DOHH2 (cell line): ENCODE results near the gene CALCR.

Source experiments
- EZH2phosphoT487 ChIP-seq: fragments of 200-600 bp; sonication (generic); IDR thresholded peaks from 2 replicates; pipeline ENCODE4 v1.6.1; 2017; ENCODE audit warnings: borderline replicate concordance, mild to moderate bottlenecking, antibody characterized with exemption, low read length, moderate library complexity, mixed read lengths
- TF ChIP-seq, protein P1 (sequence below): fragments of 200-600 bp; sonication (generic); IDR thresholded peaks from one replicate; pipeline ENCODE4 v1.5.1; 2014; ENCODE audit warnings: antibody characterized with exemption, mild to moderate bottlenecking, low read depth, low read length; ENCODE audit not compliant: poor library complexity, severe bottlenecking

- TF ChIP-seq, protein P1, sequence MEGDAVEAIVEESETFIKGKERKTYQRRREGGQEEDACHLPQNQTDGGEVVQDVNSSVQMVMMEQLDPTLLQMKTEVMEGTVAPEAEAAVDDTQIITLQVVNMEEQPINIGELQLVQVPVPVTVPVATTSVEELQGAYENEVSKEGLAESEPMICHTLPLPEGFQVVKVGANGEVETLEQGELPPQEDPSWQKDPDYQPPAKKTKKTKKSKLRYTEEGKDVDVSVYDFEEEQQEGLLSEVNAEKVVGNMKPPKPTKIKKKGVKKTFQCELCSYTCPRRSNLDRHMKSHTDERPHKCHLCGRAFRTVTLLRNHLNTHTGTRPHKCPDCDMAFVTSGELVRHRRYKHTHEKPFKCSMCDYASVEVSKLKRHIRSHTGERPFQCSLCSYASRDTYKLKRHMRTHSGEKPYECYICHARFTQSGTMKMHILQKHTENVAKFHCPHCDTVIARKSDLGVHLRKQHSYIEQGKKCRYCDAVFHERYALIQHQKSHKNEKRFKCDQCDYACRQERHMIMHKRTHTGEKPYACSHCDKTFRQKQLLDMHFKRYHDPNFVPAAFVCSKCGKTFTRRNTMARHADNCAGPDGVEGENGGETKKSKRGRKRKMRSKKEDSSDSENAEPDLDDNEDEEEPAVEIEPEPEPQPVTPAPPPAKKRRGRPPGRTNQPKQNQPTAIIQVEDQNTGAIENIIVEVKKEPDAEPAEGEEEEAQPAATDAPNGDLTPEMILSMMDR, result no peak
- no peak for TF ChIP-seq EZH2phosphoT487
Measured at GRCh38 chr7:93547716-93548115, 26.8 kb downstream of the CALCR start.
